K562 (cell line): ENCODE data around the gene SETX. TPM values are rescaled to one million over a fixed set of nuclear protein-coding genes. Genes with fewer than 3 reads are reported as not detected.

Experiments
- ATAC-seq: fragments of 200-7000 bp; cut with Tn5 transposase; 3 replicates; pipeline ENCODE4 v1.9.1; 2020; ENCODE audit warnings: moderate library complexity
- BruUV-seq: library from RNA; stranded (reverse); fragments of 400-500 nt; replicated peaks from 2 replicates; lab custom pipeline; 2021; lab: Mats Ljungman, UMichigan
- CTCF ChIA-PET: fragments of 300-600 bp; formaldehyde crosslinking; extraction: SDS; loops from one replicate; lab custom pipeline; 2021; ENCODE audit warnings: low intra/inter-chr PET ratio; lab: Yijun Ruan, JAX
- POLR2A ChIA-PET: fragments of 300-600, 350-650 bp; sonication (Branson Sonifier 250); formaldehyde crosslinking; extraction: SDS; loops from one replicate; lab custom pipeline; 2021; ENCODE audit warnings: antibody characterized with exemption, inconsistent platforms; lab: Yijun Ruan, JAX
- DNase-seq, 4 experiments: peaks; one replicate each; pipeline versions ENCODE4 v3.0.0 to v3.0.0-alpha.2; 2011 to 2018; ENCODE audit warnings: low spot score in 3 of 4, mixed read lengths in 3 of 4; ENCODE audit errors: extremely low read depth in 1 of 4
- FAIRE-seq: peaks from 2 replicates; lab custom pipeline; 2011; peaks lifted over from hg19 to GRCh38; lab: Jason Lieb, UNC
- H2AFZ ChIP-seq: 2 replicates; pipeline ENCODE4 v1.6.0; 2011; ENCODE audit warnings: low read depth, low read length, control low read depth, inconsistent platforms
- H3K27ac ChIP-seq: fragments of 200-600 bp; 3 replicates; pipeline ENCODE4 v1.8.0; 2011; ENCODE audit warnings: low read depth, mild to moderate bottlenecking, control low read depth, inconsistent platforms, low read length, moderate library complexity, mixed read lengths; ENCODE audit errors: extremely low read depth
- H3K27me3 ChIP-seq, 2 experiments: fragments of 300-600 bp in 1 of 2; 2 replicates in 1 of 2; 3 replicates in 1 of 2; pipeline versions ENCODE4 v1.6.0 to v1.8.0; 2011; ENCODE audit warnings: inconsistent platforms in 2 of 2, low read length in 2 of 2, mild to moderate bottlenecking in 1 of 2, mixed read lengths in 1 of 2, moderate library complexity in 1 of 2; ENCODE audit not compliant: control insufficient read depth in 2 of 2, insufficient read depth in 2 of 2
- H3K36me3 ChIP-seq: fragments of 300-600 bp; 3 replicates; pipeline ENCODE4 v1.8.0; 2011; ENCODE audit warnings: mild to moderate bottlenecking, low read length, inconsistent platforms; ENCODE audit not compliant: control insufficient read depth, insufficient read depth
- H3K4me1 ChIP-seq, 2 experiments: fragments of 200-600 bp in 1 of 2; replicated peaks in 1 of 2; 2 replicates in 1 of 2; 3 replicates in 1 of 2; pipeline versions ENCODE4 v1.5.1 to v1.8.0; 2011; ENCODE audit warnings: inconsistent platforms in 2 of 2, low read length in 2 of 2, mild to moderate bottlenecking in 1 of 2, mixed read lengths in 1 of 2, moderate library complexity in 1 of 2; ENCODE audit not compliant: control insufficient read depth in 2 of 2, insufficient read depth in 2 of 2
- H3K4me2 ChIP-seq: 2 replicates; pipeline ENCODE4 v1.6.1; 2011; ENCODE audit warnings: low read length, control low read depth, inconsistent platforms, mixed read lengths; ENCODE audit not compliant: insufficient read depth
- H3K4me3 ChIP-seq: fragments of 200-600 bp; sonication (generic), shearing (Covaris generic); 2 replicates; pipeline ENCODE4 v1.5.1; 2016; ENCODE audit warnings: control low read depth, inconsistent platforms
- H3K79me2 ChIP-seq: fragments of 200-600 bp; 3 replicates; pipeline ENCODE4 v1.8.0; 2011; ENCODE audit warnings: low read length, inconsistent platforms; ENCODE audit not compliant: control insufficient read depth, insufficient read depth
- H3K9ac ChIP-seq, 2 experiments: 2 replicates each; pipeline versions ENCODE4 v1.6.0 to v1.6.1; 2011; ENCODE audit warnings: low read depth in 2 of 2, low read length in 2 of 2, control low read depth in 1 of 2, inconsistent platforms in 1 of 2, mild to moderate bottlenecking in 1 of 2, mixed read lengths in 1 of 2; ENCODE audit not compliant: insufficient read depth in 1 of 2
- H3K9me1 ChIP-seq: one replicate; pipeline ENCODE4 v1.6.0; 2011; ENCODE audit warnings: inconsistent platforms, mild to moderate bottlenecking, low read length, moderate library complexity; ENCODE audit not compliant: control insufficient read depth, insufficient read depth
- H3K9me3 ChIP-seq: replicated peaks from 2 replicates; pipeline ENCODE4 v1.5.1; 2011; ENCODE audit warnings: low read depth, low read length, inconsistent platforms; ENCODE audit not compliant: control insufficient read depth, insufficient read depth
- H4K20me1 ChIP-seq: replicated peaks from 2 replicates; pipeline ENCODE4 v1.6.1; 2011; ENCODE audit warnings: low read length, inconsistent platforms, mixed read lengths; ENCODE audit not compliant: control insufficient read depth, insufficient read depth
- ARID1B ChIP-seq: fragments of 450-650 bp; IDR thresholded peaks from 2 replicates; pipeline ENCODE4 v1.6.1; 2016; ENCODE audit warnings: antibody characterized with exemption, mild to moderate bottlenecking, inconsistent platforms
- BACH1 ChIP-seq: fragments of 200-800 bp; sonication (Bioruptor generic); IDR thresholded peaks from 2 replicates; pipeline ENCODE4 v1.6.1; 2016; ENCODE audit warnings: missing genetic modification characterization, missing compliant biosample characterization
- CBFA2T2 ChIP-seq: fragments of 450-650 bp; conservative IDR thresholded peaks from 2 replicates; pipeline ENCODE4 v1.6.1; 2017; ENCODE audit warnings: mild to moderate bottlenecking
- CBFA2T3 ChIP-seq: fragments of 450-650 bp; IDR thresholded peaks from 2 replicates; pipeline ENCODE4 v1.6.1; 2017
- DPF2 ChIP-seq: fragments of 450-650 bp; IDR thresholded peaks from 2 replicates; pipeline ENCODE4 v1.6.1; 2016
- FOXA3 ChIP-seq, 2 experiments: fragments of 450-650 bp in 1 of 2; sonication (generic) in 1 of 2; formaldehyde crosslinking; IDR thresholded peaks in 1 of 2; conservative IDR thresholded peaks in 1 of 2; 2 replicates each; pipeline versions ENCODE4 v1.4.0 to v1.8.0; 2020 to 2022; ENCODE audit warnings: mild to moderate bottlenecking in 2 of 2, missing genetic modification reagents in 1 of 2
- FOXK2 ChIP-seq, 2 experiments: fragments of 450-650 bp; IDR thresholded peaks in 1 of 2; conservative IDR thresholded peaks in 1 of 2; 2 replicates each; pipeline ENCODE4 v1.6.1; 2016; ENCODE audit warnings: low read depth in 2 of 2, mild to moderate bottlenecking in 1 of 2
- HDAC1 ChIP-seq, 2 experiments: fragments of 450-650 bp; IDR thresholded peaks; 2 replicates each; pipeline ENCODE4 v1.6.1; 2016 to 2017; ENCODE audit warnings: inconsistent platforms in 1 of 2, mild to moderate bottlenecking in 1 of 2, moderate library complexity in 1 of 2
- MED1 ChIP-seq: sonication (generic); formaldehyde crosslinking; IDR thresholded peaks from 2 replicates; pipeline ENCODE4 v1.8.1; 2023; ENCODE audit warnings: missing genetic modification reagents, borderline replicate concordance
- MEIS2 ChIP-seq: fragments of 450-650 bp; IDR thresholded peaks from 2 replicates; pipeline ENCODE4 v1.6.1; 2014; ENCODE audit warnings: mild to moderate bottlenecking; ENCODE audit not compliant: partially characterized antibody
- MTA2 ChIP-seq: fragments of 450-650 bp; IDR thresholded peaks from 2 replicates; pipeline ENCODE4 v1.6.1; 2016; ENCODE audit warnings: low read depth
- NCOA6 ChIP-seq: fragments of 450-650 bp; IDR thresholded peaks from 2 replicates; pipeline ENCODE4 v1.6.1; 2017; ENCODE audit warnings: mild to moderate bottlenecking
- NELFE ChIP-seq: IDR thresholded peaks from 2 replicates; pipeline ENCODE4 v1.6.1; 2011; ENCODE audit warnings: mild to moderate bottlenecking; ENCODE audit not compliant: insufficient read depth, insufficient read length
- NFIC ChIP-seq: fragments of 450-650 bp; IDR thresholded peaks from 2 replicates; pipeline ENCODE4 v1.6.1; 2017; ENCODE audit warnings: mild to moderate bottlenecking, inconsistent platforms
- NRF1 ChIP-seq, 2 experiments: fragments of 450-650 bp; IDR thresholded peaks in 1 of 2; conservative IDR thresholded peaks in 1 of 2; 2 replicates each; pipeline ENCODE4 v1.6.1; 2014; ENCODE audit warnings: mild to moderate bottlenecking in 2 of 2
- PML ChIP-seq: IDR thresholded peaks from 2 replicates; pipeline ENCODE4 v1.6.1; 2012; ENCODE audit warnings: low read length, inconsistent platforms
- POLR2AphosphoS2 ChIP-seq: IDR thresholded peaks from 2 replicates; pipeline ENCODE4 v1.6.1; 2012; ENCODE audit warnings: low read length, improper control_type of control experiment
- POLR2AphosphoS5 ChIP-seq: IDR thresholded peaks from 2 replicates; pipeline ENCODE4 v1.6.1; 2011; ENCODE audit warnings: mild to moderate bottlenecking, low read depth, low read length, moderate library complexity; ENCODE audit not compliant: control insufficient read depth, insufficient read depth
- RBFOX2 ChIP-seq: fragments of 200-400 bp; formaldehyde crosslinking; IDR thresholded peaks from 2 replicates; pipeline ENCODE4 v1.6.1; 2017; ENCODE audit warnings: low read depth, mild to moderate bottlenecking, low read length, moderate library complexity
- SMARCE1 ChIP-seq: fragments of 450-650 bp; IDR thresholded peaks from 2 replicates; pipeline ENCODE4 v1.7.1; 2016; ENCODE audit warnings: mild to moderate bottlenecking
- SOX6 ChIP-seq: fragments of 450-650 bp; IDR thresholded peaks from 2 replicates; pipeline ENCODE4 v1.6.1; 2014; ENCODE audit warnings: mild to moderate bottlenecking
- STAT5A ChIP-seq: IDR thresholded peaks from 2 replicates; pipeline ENCODE4 v1.6.1; 2012; ENCODE audit warnings: low read length, inconsistent platforms, borderline replicate concordance
- TAL1 ChIP-seq: fragments of 450-650 bp; IDR thresholded peaks from 2 replicates; pipeline ENCODE4 v1.6.1; 2016; ENCODE audit warnings: mild to moderate bottlenecking
- TCF3 ChIP-seq: sonication (generic); formaldehyde crosslinking; IDR thresholded peaks from 2 replicates; pipeline ENCODE4 v1.4.0; 2020; ENCODE audit warnings: mild to moderate bottlenecking, missing genetic modification reagents
- TRIM24 ChIP-seq, 2 experiments: fragments of 450-650 bp; IDR thresholded peaks; 2 replicates each; pipeline ENCODE4 v1.6.1; 2016
- ZNF41 ChIP-seq: fragments of 250-450 bp; sonication (Bioruptor Pico); conservative IDR thresholded peaks from 2 replicates; pipeline ENCODE4 v1.4.0; 2020; ENCODE audit warnings: mild to moderate bottlenecking
- WGBS: fragments of 100-300 bp; shearing (Covaris generic); methylation state at CpG from one replicate; pipeline ENCODE4 v1.1.6; 2016; ENCODE audit warnings: low coverage, mixed read lengths; ENCODE audit not compliant: insufficient coverage; ENCODE audit errors: missing lambda C conversion rate; 5-methylcytosine and 5-hydroxymethylcytosine counted together
- in situ Hi-C: fragments of 300-500 bp; cut with MboI; formaldehyde crosslinking; loops from 4 replicates; pipeline ENCODE4 v1.15.0; 2018; ENCODE audit warnings: inconsistent platforms, mixed read lengths
- intact Hi-C: fragments of 100-400 bp; cut with micrococcal nuclease; formaldehyde crosslinking; loops from 2 replicates; pipeline ENCODE4 v1.14.2; 2022
- polyA plus RNA-seq, 8 experiments: library from polyadenylated mRNA; depleted of rRNA in 4 of 8; stranded (reverse) in 5 of 8; unstranded in 3 of 8; fragments of >200 nt; fragmentation: Nextera tagmentation in 2 of 8; fragmentation: Illumina TruSeq in 1 of 8; extraction: Ambion mirVana in 2 of 8; extraction: Trizol in 1 of 8; gene quantifications; 2 replicates each; pipeline versions ENCODE4 v1.2.1 to v1.2.3, GENCODE V29; 2011 to 2014; ENCODE audit warnings: inconsistent platforms in 1 of 8, missing spikeins in 1 of 8
- total RNA-seq, 7 experiments: library from RNA; depleted of rRNA in 6 of 7; stranded (reverse); fragments of >200 nt in 6 of 7; fragmentation: Illumina TruSeq in 2 of 7; extraction: Trizol in 2 of 7; gene quantifications; 2 replicates each; pipeline versions ENCODE4 v1.2.1 to v1.2.3, GENCODE V29; 2011 to 2021; ENCODE audit warnings: low replicate concordance in 1 of 7
- TF ChIP-seq, protein P1 (sequence below): sonication (generic); IDR thresholded peaks from 2 replicates; pipeline ENCODE4 v1.6.1; 2016

SETX gene
- total and polyA plus RNA-seq, 9 of the 15 experiments (the other 6 are each of a cell fraction or from before 2014, with no cell fraction given), result 8.7 to 45.7 (median 28.7) TPM

DNA sequence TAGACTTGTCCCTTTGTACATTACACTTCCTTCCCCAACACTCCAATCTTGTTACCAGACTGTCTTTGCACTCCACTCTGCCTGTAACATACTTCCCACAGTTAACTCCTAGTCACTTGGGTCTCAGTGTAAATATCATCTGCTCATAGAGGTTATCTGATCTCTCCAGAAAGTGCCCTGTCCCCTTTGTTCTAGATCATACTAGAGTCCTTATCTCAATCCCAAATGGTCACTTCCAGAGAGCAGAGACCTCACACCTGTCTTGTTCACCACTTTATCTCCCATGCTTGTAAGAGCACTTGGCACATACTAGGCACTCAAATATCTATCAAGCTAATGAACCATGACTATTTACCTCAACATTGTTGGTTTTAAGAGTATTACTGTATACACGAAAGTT lies 30.4 kb downstream of the SETX start:
- peak; percentile 62 for ATAC-seq
- Histone ChIP-seq H3K9me3 (peaks cover 13% of the 10 kb centered on the region; the same call in 1 of the 2 replicates), H3K4me1 (peaks cover 0 to 8% of the 10 kb centered on the region in 2 experiments; a peak in 2 of 5 replicates), H3K9me1 (no peaks in the 10 kb centered on the region), H3K9ac (no peak overlapping the region), H2AFZ (no peak overlapping the region), H3K79me2 (peaks cover 28% of the 10 kb centered on the region), H3K4me3 (no peak overlapping the region), H3K27ac (no peak overlapping the region), H4K20me1 (no peaks in the 10 kb centered on the region), H3K27me3 (no peaks in the 10 kb centered on the region), H3K36me3 (peaks cover 58% of the 10 kb centered on the region), H3K4me2 (peak overlapping the region; percentile 14; the same call in 1 of the 2 replicates)
- BruUV-seq, result no TSS peak
- ChIA-PET CTCF (interaction anchor here (0.6 kb wide), 1 partner anchor 698 kb away, joined by 3 read pairs; no protein-coding TSS in a partner anchor), POLR2A (interaction anchor here (1.0 kb wide), 1 partner anchor 57 kb away, joined by 3 read pairs; no protein-coding TSS in a partner anchor)
- WGBS, result 33% methylated on average over 1 of the region's 1 CpG
- intact Hi-C loops (no loop called here), in situ Hi-C loops (no loop called here)
- FAIRE-seq, result no peak
- DNase-seq, result peak in 2 of 4 experiments; percentile 24 to 47
- peak; percentile 79 for TF ChIP-seq TAL1
- TF ChIP-seq SOX6, result peak; percentile 92
- TF ChIP-seq STAT5A, result peak; percentile 48; the same call in 1 of the 2 replicates
- TF ChIP-seq TCF3 (CRISPR knock-in tag), result peak; percentile 62
- no peak for TF ChIP-seq RBFOX2
- peak; percentile 29; the same call in 1 of the 2 replicates for TF ChIP-seq PML
- TF ChIP-seq NRF1 (conservative IDR thresholded peaks at IDR 0.05 in 1 of 2, IDR thresholded peaks at IDR 0.05 in 1 of 2), result no peak
- peak in 1 of 2 experiments; percentile 33; a peak in 1 of 4 replicates for TF ChIP-seq FOXA3 (CRISPR knock-in tag; conservative IDR thresholded peaks at IDR 0.05 in 1 of 2, IDR thresholded peaks at IDR 0.05 in 1 of 2)
- peak; percentile 89 for TF ChIP-seq CBFA2T3
- peak in 1 of 2 experiments; percentile 45; a peak in 1 of 4 replicates for TF ChIP-seq HDAC1 (IDR thresholded peaks at IDR 0.05)
- peak; percentile 64 to 66; a peak in 3 of 4 replicates for TF ChIP-seq TRIM24 (IDR thresholded peaks at IDR 0.05)
- TF ChIP-seq, protein P1, sequence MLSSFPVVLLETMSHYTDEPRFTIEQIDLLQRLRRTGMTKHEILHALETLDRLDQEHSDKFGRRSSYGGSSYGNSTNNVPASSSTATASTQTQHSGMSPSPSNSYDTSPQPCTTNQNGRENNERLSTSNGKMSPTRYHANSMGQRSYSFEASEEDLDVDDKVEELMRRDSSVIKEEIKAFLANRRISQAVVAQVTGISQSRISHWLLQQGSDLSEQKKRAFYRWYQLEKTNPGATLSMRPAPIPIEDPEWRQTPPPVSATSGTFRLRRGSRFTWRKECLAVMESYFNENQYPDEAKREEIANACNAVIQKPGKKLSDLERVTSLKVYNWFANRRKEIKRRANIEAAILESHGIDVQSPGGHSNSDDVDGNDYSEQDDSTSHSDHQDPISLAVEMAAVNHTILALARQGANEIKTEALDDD, result peak; percentile 56; the same call in 1 of the 2 replicates
- peak; percentile 77 for TF ChIP-seq POLR2AphosphoS2
- no peak for TF ChIP-seq BACH1
- peak; percentile 60; the same call in 1 of the 2 replicates for TF ChIP-seq POLR2AphosphoS5
- TF ChIP-seq MTA2, result 0 out of 2 replicates have a peak, but pooled peaks have one; percentile 14
- TF ChIP-seq SMARCE1, result 0 out of 2 replicates have a peak, but pooled peaks have one; percentile 36
- TF ChIP-seq NCOA6, result no peak
- TF ChIP-seq NELFE, result no peak
- TF ChIP-seq CBFA2T2, result peak; percentile 83
- no peak for TF ChIP-seq ZNF41 (CRISPR knock-in tag)
- TF ChIP-seq MEIS2, result peak; percentile 2
- TF ChIP-seq NFIC, result peak; percentile 18; the same call in 1 of the 2 replicates
- no peak for TF ChIP-seq MED1 (CRISPR knock-in tag)
- TF ChIP-seq ARID1B, result peak; percentile 72
- 0 out of 4 replicates have a peak, but pooled peaks of 1 of the 2 experiments have one; percentile 22 for TF ChIP-seq FOXK2 (conservative IDR thresholded peaks at IDR 0.05 in 1 of 2, IDR thresholded peaks at IDR 0.05 in 1 of 2; ENCODE audit: low read depth in 2 of 2)
- TF ChIP-seq DPF2, result peak; percentile 49; the same call in 1 of the 2 replicates
